NCI-H2196 treated with DMSO at 0.1 percent for 48 hours (cell line): ENCODE measurements around the gene MMEL1.
"Not testable (repeated sequence)": the region's sequence is repeated elsewhere in the genome, so short reads cannot be mapped to it uniquely, and the experiment has no call there.

ENCODE experiments used
- DNase-seq: peaks from one replicate; lab custom pipeline; 2025; ENCODE audit not compliant: unreplicated experiment; lab: John Stamatoyannopoulos, UW

Gene MMEL1

GRCh38 chr1:2559509-2560298 lies 73.1 kb downstream of the MMEL1 start:
- no peak for DNase-seq

DNA sequence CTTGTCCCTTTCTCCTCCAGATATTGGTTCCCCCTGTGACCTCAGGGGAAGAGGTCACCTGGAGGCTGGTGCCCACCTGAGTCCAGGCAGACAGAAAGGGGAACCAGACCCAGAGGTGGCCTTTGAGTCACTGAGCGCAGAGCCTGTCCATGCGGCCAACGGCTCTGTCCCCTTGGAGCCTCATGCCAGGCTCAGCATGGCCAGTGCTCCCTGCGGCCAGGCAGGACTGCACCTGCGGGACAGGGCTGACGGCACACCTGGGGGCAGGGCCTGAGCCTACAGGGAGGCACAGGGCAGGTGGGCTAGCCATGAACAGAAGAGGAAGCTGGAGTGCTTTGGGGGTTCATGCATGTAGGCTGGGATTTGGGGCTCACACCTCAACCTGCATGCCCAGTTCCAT lies 74.0 kb downstream of the MMEL1 start:
- no peak for DNase-seq

- no peak for DNase-seq
Observed at GRCh38 chr1:2558420-2558819, 74.4 kb downstream of the MMEL1 start.

- no peak for DNase-seq
Observed at GRCh38 chr1:2557482-2558400, 75.1 kb downstream of the MMEL1 start.

- no peak for DNase-seq
Observed at GRCh38 chr1:2556678-2557481, 75.9 kb downstream of the MMEL1 start.

DNA sequence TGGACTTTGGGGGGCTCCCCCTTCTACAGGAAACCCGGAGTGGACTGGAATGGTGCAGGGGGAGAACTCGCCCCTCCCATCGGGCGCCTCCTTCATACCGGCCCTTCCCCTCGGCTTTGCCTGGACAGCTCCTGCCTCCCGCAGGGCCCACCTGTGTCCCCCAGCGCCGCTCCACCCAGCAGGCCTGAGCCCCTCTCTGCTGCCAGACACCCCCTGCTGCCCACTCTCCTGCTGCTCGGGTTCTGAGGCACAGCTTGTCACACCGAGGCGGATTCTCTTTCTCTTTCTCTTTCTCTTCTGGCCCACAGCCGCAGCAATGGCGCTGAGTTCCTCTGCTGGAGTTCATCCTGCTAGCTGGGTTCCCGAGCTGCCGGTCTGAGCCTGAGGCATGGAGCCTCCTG lies 76.5 kb downstream of the MMEL1 start, which contains the start of gene TNFRSF14:
Gene TNFRSF14, plus strand, starts transcription at position 95 of the 401 bp plus-strand sequence. Its CDS starts 294 bp downstream, at position 389.
- no peak for DNase-seq

DNA sequence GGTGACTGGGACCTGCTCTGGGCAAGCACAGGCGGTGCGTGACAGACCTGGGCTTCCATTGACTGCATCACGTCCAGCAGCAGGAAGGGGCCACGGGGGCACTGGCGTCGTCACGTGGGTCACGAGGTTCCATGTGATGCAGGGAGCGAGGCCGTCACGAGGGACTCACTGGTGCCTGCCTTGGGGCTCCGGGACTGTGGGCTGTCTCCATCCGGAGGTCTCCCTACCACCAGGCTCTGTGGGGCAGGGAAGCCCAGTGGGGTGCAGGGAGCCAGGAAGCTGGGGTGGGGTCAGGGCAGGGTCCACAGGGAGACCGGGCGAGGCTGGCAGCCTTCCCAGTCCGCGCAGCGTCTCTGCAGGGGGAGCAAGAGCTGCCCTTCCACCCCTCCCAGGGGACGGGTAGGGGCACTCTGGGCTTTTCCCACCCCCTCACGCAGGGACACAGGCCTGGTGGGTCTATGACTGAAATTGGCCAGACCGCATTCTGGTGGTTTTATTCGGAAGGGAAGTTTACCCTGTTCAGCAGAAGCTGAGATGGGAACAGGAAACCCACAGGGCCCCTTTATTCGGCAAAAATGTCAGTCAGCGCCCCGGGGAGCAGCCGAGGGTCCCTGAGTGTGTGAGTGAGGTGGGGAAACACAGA lies 77.1 kb downstream of the MMEL1 start:
- DNase-seq = peak; percentile 31

- DNase-seq = no peak
Observed at GRCh38 chr1:2554621-2555387, 78.0 kb downstream of the MMEL1 start.

GRCh38 chr1:2553871-2554620 lies 78.8 kb downstream of the MMEL1 start:
- no peak for DNase-seq

- DNase-seq = not testable (repeated sequence)
Observed at GRCh38 chr1:2553076-2553475, 79.7 kb downstream of the MMEL1 start.

- DNase-seq = no peak
Observed at GRCh38 chr1:2552189-2552588, 80.6 kb downstream of the MMEL1 start.

GRCh38 chr1:2551544-2551943 lies 81.3 kb downstream of the MMEL1 start:
- DNase-seq = not testable (repeated sequence)

- DNase-seq = not testable (repeated sequence)
Observed at GRCh38 chr1:2550309-2550861, 82.4 kb downstream of the MMEL1 start.

GRCh38 chr1:2549367-2550029 lies 83.3 kb downstream of the MMEL1 start:
- DNase-seq = not testable (repeated sequence)

DNA sequence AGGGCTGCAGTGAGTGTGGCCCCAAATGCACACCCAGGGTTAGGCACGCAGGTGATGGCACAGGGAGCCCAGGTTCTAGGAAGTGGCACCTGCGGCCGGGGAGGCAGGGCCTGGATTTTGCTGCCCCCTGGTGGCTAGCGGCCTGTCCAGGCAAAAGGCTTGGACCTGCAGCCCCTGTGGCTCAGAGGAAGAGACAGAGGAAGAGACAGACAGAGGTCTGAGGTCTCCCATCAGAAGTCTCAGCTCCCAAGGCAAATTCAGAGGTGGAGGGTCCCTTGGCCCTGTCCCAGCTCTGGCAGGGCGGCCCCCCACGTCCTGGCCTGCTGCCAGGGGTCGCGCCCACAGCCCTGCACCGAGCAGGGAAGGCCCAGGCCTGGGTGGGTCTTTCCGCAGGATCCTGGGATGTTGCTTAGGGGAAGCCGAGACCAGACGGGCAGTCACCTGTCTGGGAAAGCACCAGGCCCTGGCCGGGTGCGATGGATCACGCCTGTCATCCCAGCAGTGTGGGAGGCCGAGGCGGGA lies 84.7 kb downstream of the MMEL1 start:
- DNase-seq = peak; percentile 78

- no peak for DNase-seq
Observed at GRCh38 chr1:2547210-2548067, 85.4 kb downstream of the MMEL1 start.
